ENCODE results near the gene TAGLN.
A peak's percentile ranks its signal among the peaks of the same experiment; 100 is the strongest.

TAGLN gene

DNA sequence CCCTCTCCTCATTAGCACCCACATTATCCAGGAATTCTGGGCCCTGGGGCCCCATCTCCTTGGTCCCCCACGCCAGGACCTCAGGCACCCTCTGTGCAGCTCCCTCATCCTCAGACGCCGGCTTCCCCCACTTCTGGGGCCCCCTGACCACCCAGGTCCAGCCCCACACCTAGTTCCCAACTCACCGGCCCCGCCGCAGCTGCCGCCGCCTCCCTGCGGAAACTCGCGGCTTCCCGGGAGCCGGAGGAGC is 32.6 kb downstream of the TAGLN start, which contains the start of gene PCSK7:
Gene PCSK7, minus strand, starts transcription at position 232 of the 250 bp plus-strand sequence. CDS start 2,229 bp downstream, outside the sequence.
- DNase-seq, result no peak

DNA sequence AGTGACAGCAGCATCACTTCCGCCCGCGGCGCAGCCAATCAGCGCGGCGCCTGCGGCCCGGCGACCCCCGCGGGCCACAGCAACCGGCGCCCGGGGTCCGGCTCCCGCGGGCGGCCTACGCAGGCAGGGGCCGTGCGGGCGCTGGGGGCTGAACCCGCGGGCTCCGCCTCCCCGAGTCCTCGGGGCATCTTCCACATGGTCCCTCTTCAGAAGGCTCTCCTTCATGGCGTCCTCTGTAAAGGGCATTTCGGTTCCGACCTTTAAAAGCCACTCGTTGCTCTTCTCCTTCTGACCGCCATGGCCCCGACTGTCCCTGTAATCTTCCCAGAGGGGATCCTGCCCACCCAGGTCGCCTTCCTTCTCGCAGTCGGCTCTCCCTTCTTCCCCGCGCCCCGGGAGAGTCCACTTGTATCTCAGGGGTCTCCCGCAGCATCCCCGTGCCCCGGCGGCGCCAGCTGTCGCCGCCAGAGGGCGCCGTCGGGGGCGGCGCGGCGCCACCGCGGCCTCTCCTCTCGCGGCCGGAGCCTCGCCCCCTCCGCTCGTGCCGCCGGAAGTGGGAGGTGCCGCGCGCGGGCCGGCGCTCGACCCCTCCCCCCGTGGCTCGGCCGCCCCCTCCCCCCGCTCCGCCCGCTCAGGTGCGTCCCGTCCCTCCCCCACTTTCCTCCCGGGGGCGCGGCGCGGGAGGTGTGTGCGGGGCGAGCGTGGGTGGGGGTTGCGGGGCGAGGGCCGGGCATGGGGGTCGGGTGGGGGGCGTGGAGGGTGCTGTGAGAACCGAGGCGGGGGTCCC is 33.1 kb downstream of the TAGLN start, which contains the start of gene RNF214:
Gene RNF214, plus strand, starts transcription at position 580 of the 787 bp plus-strand sequence. CDS start 1,602 bp downstream, outside the sequence.
- DNase-seq, result peak in 1 of 2 donors; percentile 70

DNA sequence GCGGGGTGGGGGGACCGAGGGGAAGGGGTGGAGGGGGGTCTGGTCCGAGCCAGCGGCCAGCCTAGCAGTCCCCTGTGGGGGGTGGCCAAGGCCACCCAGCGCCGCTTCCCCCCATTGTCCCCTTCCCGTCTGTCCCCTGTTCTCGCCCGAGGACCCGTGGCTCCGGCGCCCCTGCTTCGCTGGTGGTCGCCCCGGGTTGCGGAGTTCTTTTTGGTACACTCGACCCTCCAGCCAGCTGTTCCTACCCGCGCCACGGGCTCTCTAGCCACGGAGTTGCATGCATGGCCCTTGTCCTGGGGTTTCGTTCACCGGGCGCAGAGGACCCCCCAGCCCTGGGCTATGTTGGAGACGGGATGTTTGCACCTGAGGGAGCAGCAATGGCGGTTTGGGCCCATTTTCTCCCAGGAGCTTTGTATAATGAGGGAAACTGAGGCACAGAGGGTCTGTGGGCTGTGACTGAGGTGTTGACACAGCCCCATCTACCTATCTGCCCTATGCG is 33.8 kb downstream of the TAGLN start:
- no peak for DNase-seq

DNA sequence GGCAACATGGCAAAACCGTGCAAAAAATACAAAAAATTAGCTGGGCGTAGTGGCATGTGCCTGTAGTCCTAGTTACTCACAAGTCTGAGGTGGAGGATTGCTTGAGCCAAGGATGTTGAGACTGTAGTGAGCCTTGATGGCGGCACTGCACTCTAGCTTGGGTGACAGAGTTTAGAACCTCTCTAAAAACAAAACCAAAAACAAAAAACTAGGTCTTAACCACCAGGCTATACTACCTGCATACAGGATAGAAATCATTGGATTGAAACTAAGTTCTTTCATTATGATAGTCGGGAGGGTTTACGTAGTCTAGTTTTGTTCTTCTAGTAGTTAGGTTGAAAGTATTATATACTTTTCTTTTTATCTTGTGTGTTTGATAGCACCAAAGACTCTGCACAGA is 39.1 kb downstream of the TAGLN start:
- no peak for DNase-seq

DNA sequence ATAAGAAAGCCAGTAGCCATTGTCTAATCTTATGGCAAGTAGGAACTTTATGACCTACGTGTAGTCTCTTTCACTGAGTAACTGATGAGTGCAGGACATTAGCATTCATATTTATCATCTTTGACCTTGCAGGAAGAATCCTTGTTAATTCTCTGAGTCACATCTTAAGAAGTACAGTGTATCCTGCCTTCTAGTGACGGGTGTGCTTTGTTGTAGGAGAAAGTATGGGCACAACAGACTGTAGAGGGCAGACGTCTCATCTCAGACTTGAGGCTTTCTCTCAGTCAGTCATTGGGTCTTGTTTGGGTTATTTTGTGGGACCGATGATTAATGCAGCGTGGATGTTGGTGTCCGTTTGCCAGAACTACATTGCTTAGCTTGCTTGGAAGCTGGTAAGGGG is 40.1 kb downstream of the TAGLN start:
- no peak for DNase-seq

DNA sequence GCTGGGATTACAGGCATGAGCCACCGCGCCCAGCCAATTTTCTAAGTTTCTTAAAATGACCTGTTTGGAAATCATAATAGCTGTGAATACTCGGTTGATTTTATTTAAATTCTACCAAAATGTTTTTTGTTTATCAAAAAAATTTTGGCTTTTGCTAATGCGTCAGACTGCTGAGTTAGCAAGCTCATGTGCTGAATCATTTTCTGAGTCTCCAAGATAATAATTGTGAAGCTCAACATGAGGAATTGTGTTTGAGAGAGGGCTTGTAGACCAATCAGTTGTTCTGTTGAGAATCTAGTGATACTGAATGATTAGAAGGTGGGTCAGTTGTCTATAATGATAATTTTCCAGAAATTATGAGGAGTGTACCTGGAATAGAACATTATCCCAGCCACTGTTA is 49.2 kb downstream of the TAGLN start:
- DNase-seq, result no peak

DNA sequence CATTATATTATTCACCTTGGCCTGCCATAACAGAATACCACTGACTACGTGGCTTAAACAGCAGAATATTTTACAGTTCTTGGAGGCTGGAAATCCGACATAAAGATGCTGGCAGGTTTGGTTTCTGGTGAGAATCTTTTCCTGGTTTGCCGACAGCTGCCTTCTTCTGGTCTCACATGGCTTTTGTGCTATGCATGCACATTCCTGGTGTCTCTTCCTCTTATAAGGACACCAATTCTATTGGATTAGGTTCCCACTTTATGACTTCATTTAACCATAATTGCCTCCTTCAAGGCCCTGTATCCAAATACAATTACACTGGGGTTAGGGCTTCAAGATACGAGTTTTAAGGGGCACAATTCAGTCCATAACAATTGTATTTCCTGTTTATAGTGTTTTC is 50.4 kb downstream of the TAGLN start:
- DNase-seq, result no peak

DNA sequence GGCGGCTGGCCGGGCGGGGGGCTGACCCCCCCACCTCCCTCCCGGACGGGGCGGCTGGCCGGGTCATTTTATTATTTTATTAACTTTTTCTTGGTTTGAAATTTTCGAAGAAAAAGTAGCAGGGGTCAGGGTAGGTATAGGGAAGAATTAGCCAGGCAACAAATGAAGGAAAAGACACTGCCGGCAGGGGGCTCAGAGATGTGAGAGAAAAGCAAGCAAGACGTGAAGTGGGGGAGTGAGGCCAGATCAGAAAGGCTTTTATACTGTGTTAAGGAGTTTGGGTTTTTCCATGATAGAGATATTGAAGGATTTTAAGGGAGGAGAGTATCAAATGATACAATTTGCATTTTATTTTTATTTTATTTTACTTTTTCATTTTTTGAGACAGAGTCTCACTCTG is 52.3 kb downstream of the TAGLN start:
- no peak for DNase-seq

DNA sequence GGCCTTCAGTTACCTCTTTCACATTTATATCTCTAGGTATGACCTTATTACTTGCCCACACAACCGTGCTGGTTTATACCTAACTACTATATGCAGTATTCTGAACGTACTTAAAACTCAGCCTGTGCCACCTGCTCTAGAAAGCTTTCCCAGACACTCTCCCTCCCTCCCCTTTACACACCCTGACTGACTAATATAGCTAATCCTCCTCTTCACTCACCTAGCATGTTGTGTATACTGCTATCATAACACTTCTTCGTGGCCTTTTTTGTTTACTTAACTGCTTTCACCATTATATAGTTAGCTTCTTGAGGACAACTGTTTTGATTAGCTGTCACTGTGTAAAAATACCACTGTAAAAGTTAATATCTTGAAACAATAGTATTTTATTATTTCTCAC is 56.8 kb downstream of the TAGLN start:
- no peak for DNase-seq

DNA sequence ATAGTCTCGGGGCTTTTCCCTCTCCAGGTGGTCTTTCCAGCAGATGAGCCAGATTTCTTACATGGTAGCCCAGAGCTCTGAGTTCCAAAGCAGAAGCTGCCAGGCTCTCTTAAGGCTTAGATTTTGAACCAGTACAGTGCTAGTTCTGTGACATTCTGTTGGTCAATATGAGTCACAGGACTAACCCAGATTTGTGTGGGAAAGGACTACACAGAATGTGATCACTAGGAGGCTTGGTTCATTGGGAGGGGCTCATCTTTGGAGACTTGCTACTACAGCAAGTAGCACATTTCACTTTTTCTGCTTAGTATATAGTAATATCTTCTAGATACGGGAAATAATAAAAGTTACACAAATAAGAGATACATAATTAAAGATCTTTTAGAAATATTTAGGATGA is 57.4 kb downstream of the TAGLN start:
- DNase-seq, result no peak

Data from bone marrow (tissue), 2 donors.